ENCODE measurements around the gene CCDC107.

CCDC107 gene

DNA sequence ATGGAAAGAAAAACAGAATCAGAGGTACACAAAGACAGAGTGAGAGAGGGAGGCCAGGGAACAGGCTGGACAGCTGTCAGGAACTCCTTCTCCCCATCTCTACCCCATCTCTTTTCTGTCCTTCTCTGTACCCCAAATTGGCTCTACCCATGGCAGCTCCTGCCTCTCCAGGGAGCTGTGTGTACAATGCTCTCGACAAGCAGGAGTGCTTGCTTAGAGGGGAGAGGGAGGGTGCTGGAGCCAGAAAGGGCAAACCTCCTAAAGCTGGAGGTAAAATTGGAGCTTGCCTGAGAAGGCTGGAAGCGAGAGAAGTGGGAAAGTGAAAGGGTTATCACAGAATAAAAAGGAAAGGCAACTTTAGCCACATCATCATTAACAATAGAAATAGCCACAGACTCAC lies 25.2 kb downstream of the CCDC107 start:
- no CpG with 5 or more reads among the region's 2 CpGs for WGBS (ENCODE audit: insufficient coverage, insufficient read length)
- no peak overlapping the region for H3K27ac ChIP-seq (ENCODE audit: low read length)
- no peaks in the 10 kb centered on the region for H3K9me3 ChIP-seq (ENCODE audit: control insufficient read depth, insufficient read depth, low read length)
- H3K4me3 ChIP-seq (ENCODE audit: low read length), result no peak overlapping the region
- H3K4me1 ChIP-seq (ENCODE audit: control insufficient read depth, insufficient read depth, low read length), result peaks cover 1% of the 10 kb centered on the region
- no peak for DNase-seq (ENCODE audit: low read depth, low spot score)
- no peaks in the 10 kb centered on the region for H3K27me3 ChIP-seq (ENCODE audit: control insufficient read depth, insufficient read depth, low read length)
- peaks cover 43% of the 10 kb centered on the region for H3K36me3 ChIP-seq (ENCODE audit: control insufficient read depth, insufficient read depth, low read length)

DNA sequence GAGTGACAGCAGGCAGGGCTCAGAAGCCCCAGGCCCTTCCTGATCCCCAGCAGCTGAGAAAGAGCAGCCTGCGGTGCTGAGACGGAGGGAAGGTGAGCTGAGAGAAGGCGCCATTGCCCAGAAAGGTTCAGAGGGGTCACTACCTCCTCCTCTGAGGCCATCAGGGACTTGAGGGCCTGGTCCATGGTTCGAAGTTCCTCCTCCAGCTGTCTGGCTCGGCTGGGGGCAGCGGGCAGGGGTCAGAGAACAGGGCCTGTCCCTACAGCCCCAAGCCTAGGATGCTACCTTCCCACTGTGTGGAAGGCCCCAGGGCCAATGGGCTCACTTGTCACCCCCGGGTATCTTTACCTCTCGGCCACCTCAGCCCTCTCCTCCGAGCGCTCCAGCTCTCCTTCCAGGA lies 26.8 kb downstream of the CCDC107 start:
- Histone ChIP-seq H3K4me1 (ENCODE audit: control insufficient read depth, insufficient read depth, low read length) (peaks cover 1% of the 10 kb centered on the region), H3K27ac (ENCODE audit: low read length) (no peak overlapping the region), H3K36me3 (ENCODE audit: control insufficient read depth, insufficient read depth, low read length) (peaks cover 43% of the 10 kb centered on the region), H3K27me3 (ENCODE audit: control insufficient read depth, insufficient read depth, low read length) (no peaks in the 10 kb centered on the region), H3K4me3 (ENCODE audit: low read length) (no peak overlapping the region), H3K9me3 (ENCODE audit: control insufficient read depth, insufficient read depth, low read length) (no peaks in the 10 kb centered on the region)
- WGBS (ENCODE audit: insufficient coverage, insufficient read length), result no CpG with 5 or more reads among the region's 10 CpGs
- no peak for DNase-seq (ENCODE audit: low read depth, low spot score)

DNA sequence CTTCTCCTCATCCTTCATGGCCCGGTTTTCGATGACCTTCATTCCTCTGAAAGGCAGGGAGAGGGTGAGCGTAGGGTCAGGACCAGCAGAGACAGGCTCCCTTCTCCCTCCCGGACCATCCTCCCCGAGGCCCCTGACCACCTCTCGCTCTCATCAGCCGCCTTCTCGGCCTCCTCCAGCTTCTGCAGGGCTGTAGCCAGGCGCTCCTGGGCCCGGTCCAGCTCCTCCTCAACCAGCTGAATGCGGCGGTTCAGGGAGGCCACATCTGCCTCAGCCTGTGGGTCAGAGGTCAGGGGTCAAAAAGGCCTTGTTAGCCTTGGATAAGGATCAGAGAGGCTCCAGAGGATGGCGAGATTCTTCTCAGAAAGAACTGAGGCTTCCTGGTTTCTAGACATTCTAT lies 27.4 kb downstream of the CCDC107 start:
- DNase-seq (ENCODE audit: low read depth, low spot score), result no peak
- Histone ChIP-seq H3K27ac (ENCODE audit: low read length) (no peak overlapping the region), H3K4me1 (ENCODE audit: control insufficient read depth, insufficient read depth, low read length) (peaks cover under 1% of the 10 kb centered on the region), H3K36me3 (ENCODE audit: control insufficient read depth, insufficient read depth, low read length) (peaks cover 43% of the 10 kb centered on the region), H3K9me3 (ENCODE audit: control insufficient read depth, insufficient read depth, low read length) (no peaks in the 10 kb centered on the region), H3K27me3 (ENCODE audit: control insufficient read depth, insufficient read depth, low read length) (no peaks in the 10 kb centered on the region), H3K4me3 (ENCODE audit: low read length) (no peak overlapping the region)
- no CpG with 5 or more reads among the region's 13 CpGs for WGBS (ENCODE audit: insufficient coverage, insufficient read length)

DNA sequence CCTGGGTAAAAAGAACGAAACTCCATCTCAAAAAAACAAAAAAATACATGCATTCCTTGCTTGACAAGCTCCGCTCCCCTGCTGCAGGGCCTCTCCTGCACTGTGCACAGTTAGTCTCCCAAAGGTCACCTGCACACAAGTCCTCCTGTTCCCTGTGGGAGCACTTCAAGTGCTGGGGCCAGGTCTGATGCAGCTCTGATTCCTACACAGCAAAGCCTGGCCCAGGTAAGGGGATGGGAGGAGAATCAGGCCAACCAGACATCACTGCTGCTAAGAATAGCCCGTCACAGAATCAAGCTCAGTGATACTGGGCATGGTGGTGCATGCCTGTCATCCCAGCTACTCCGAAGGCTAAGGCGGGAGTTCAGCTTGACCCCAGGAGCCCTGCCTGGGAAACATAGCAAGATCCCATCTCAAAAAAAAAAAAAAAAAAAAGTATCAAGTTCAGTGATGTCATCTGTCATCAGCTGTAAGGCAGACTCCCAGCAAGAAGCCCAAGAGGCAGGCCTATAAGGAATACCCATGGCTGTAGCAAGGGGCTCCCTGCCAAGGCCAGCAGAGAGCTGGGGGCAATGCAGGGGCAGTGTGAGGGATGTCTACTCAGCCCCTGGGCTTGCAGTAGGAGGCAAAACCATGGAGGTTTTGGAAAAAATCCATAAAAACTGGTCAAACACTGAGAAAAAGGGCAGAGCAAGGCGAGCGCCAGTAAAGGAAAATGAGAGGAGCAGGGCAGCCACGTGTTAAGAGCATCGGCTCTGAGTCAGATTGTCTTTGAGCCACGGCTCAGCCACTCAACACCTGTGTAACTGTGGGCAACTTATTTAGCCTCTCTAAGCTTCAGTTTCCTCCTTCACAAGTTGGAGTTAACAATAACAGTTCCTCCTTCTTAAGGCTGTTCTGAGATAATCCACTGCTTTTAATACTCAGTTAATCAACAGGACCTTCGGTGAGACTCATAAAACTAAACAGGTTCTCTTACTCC lies 28.4 kb downstream of the CCDC107 start:
- WGBS (ENCODE audit: insufficient coverage, insufficient read length), result no CpG with 5 or more reads among the region's 11 CpGs
- Histone ChIP-seq H3K4me1 (ENCODE audit: control insufficient read depth, insufficient read depth, low read length) (peaks cover 2% of the 10 kb centered on the region; the same call in 1 of the 2 replicates), H3K36me3 (ENCODE audit: control insufficient read depth, insufficient read depth, low read length) (peaks cover 43% of the 10 kb centered on the region)

DNA sequence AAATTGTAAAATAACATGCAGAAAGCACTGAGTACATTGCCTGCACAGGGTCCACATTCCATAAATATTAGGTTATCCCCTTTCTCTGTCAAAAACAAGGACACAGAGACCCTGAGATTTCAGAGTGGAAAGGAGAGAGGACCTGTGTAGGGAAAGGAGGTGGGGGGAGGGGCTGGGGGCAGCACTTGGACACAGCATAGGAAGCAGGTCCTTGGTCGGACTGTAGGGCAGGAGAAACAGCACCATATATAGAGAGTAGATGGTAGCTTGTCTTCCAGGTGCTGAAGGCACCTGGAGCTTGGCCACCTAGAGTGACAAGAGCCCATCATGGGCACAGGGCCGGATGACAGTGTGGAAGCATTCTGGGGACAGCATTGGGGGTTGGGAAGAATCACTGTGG lies 29.2 kb downstream of the CCDC107 start:
- Histone ChIP-seq H3K9me3 (ENCODE audit: control insufficient read depth, insufficient read depth, low read length) (no peaks in the 10 kb centered on the region), H3K27ac (ENCODE audit: low read length) (no peak overlapping the region), H3K27me3 (ENCODE audit: control insufficient read depth, insufficient read depth, low read length) (no peaks in the 10 kb centered on the region), H3K36me3 (ENCODE audit: control insufficient read depth, insufficient read depth, low read length) (peaks cover 41% of the 10 kb centered on the region), H3K4me1 (ENCODE audit: control insufficient read depth, insufficient read depth, low read length) (peaks cover 2% of the 10 kb centered on the region; the same call in 1 of the 2 replicates), H3K4me3 (ENCODE audit: low read length) (no peak overlapping the region)
- DNase-seq (ENCODE audit: low read depth, low spot score), result no peak
- WGBS (ENCODE audit: insufficient coverage, insufficient read length), result no CpG with 5 or more reads among the region's 2 CpGs

More for the DNA sequence above, 28.4 kb downstream of the CCDC107 start:
- DNase-seq (ENCODE audit: low read depth, low spot score), result no peak
- no peaks in the 10 kb centered on the region for H3K27me3 ChIP-seq (ENCODE audit: control insufficient read depth, insufficient read depth, low read length)
- H3K4me3 ChIP-seq (ENCODE audit: low read length), result no peak overlapping the region
- H3K9me3 ChIP-seq (ENCODE audit: control insufficient read depth, insufficient read depth, low read length), result no peaks in the 10 kb centered on the region
- H3K27ac ChIP-seq (ENCODE audit: low read length), result no peak overlapping the region

DNA sequence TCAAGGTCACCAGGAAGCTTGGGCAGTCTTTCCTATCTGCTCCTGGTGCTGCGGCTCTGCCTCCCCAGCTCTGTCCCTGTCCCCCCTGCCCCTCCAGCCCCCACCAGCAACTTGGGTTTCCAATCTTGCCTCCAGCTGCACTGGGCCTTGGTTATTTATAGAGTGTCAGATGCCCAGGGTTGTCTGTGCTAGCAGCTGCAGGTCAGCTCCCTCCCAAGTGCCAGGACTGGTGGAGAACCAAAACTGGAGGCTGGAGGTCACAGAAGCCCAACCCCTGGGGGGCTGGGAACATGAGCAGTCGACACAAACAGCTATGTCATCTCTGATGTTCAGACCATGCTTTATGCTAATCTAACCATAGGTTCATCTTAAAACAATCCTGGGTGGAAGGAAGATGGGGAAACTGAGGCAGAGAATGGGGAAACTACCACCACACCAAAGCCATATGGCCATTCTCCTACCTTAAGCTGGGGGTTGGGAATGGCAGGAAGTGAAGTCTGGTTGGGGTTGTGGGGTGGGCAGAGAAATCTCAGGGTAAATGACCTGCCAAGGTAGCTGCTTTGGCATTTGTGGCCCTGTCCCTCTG lies 30.0 kb downstream of the CCDC107 start:
- no peak overlapping the region for H3K27ac ChIP-seq (ENCODE audit: low read length)
- WGBS (ENCODE audit: insufficient coverage, insufficient read length), result no CpG with 5 or more reads among the region's 2 CpGs
- no peaks in the 10 kb centered on the region for H3K9me3 ChIP-seq (ENCODE audit: control insufficient read depth, insufficient read depth, low read length)
- no peak overlapping the region for H3K4me3 ChIP-seq (ENCODE audit: low read length)
- H3K36me3 ChIP-seq (ENCODE audit: control insufficient read depth, insufficient read depth, low read length), result peaks cover 33% of the 10 kb centered on the region
- no peak for DNase-seq (ENCODE audit: low read depth, low spot score)
- peaks cover 2% of the 10 kb centered on the region; the same call in 1 of the 2 replicates for H3K4me1 ChIP-seq (ENCODE audit: control insufficient read depth, insufficient read depth, low read length)
- H3K27me3 ChIP-seq (ENCODE audit: control insufficient read depth, insufficient read depth, low read length), result no peaks in the 10 kb centered on the region

DNA sequence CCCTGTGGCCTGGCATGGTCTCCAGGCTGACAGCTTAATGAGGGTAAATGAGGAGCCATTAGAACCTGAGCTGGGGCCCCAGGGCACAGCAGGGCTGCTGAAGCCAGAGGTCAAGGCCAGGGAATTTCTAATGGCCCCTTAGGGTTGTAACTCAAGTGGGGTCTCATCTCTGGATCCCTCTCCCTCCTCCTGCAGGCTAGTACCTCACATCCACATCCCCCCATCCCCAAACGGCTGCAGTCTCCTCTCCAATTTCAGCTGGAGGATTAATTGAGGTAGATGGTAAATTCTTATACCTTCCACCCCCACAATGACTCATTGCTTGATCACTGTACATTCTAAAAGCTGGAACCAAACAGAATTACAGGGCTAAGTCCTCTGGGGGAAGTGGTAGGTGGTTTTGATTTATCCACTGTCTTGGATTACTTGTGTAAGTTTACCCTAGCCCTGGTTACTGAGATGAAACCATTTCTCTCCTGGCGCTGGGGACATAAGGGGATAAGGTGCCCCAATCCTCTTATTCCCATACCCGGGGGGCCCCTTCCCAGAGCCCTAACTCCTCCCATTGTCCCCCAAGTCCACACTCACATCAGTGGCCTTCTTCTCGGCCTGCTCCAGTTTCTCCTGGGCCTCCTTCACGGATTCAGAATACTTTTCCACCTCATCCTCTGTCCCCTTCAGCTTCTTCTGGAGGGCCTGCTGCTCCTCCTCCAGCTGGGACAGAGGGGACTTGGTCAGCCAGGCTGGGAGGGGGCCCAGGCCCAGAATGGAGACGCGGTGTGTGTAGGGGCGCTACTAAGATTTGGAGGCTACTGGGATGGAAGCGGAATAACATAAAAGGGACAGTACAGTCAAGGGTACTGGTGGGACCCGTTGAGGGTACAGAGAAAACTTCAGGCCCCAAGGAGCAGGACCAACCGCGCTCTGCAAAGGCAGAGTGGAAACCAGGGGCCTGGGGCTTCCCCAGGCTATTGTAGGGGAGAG lies 30.8 kb downstream of the CCDC107 start:
- H3K27ac ChIP-seq (ENCODE audit: low read length), result no peak overlapping the region
- no CpG with 5 or more reads among the region's 12 CpGs for WGBS (ENCODE audit: insufficient coverage, insufficient read length)
- no peak for DNase-seq (ENCODE audit: low read depth, low spot score)
- H3K4me3 ChIP-seq (ENCODE audit: low read length), result peak overlapping the region; percentile 61; the same call in 1 of the 2 replicates
- peaks cover 26% of the 10 kb centered on the region for H3K36me3 ChIP-seq (ENCODE audit: control insufficient read depth, insufficient read depth, low read length)
- no peaks in the 10 kb centered on the region for H3K27me3 ChIP-seq (ENCODE audit: control insufficient read depth, insufficient read depth, low read length)
- peaks cover 2% of the 10 kb centered on the region; the same call in 1 of the 2 replicates for H3K4me1 ChIP-seq (ENCODE audit: control insufficient read depth, insufficient read depth, low read length)
- H3K9me3 ChIP-seq (ENCODE audit: control insufficient read depth, insufficient read depth, low read length), result no peaks in the 10 kb centered on the region

DNA sequence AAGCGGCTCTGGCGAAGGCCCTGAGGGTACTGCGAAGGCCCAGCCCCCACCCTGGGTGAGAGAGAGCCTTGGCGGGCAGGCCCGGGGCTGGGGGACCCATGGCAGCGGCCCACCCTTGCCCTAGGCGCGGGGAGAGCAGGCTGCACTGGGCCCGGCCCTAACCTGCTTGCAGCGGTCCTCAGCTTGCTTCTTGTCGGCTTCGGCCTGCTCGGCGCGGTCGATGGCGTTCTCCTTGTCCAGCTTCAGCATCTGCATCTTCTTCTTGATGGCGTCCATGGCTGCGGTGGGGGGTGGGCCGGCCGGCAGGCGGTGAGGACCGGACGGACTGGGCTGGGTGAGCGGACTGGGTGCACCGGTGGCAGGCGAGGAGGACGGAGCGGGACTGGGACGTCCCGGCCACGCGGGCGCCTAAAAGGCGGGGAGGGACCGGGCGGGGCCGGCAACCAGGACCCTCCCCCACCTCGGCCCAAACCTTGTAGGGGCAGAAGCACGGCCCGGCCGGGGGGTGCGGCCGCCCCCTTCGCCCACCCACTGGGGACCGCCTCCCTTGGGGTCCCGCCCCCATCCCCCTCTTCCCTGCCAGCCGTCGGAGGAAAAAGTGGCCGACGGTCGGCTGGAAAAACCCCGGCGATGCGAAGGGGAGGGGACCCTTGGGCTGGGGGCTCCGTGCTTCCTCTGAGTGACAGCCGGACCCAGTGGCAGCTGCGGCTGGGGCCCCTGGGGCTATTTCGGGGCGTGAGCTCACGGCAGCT lies 31.6 kb downstream of the CCDC107 start, which contains the start of gene TPM2:
Gene TPM2, minus strand, starts transcription at position 384 of the 752 bp plus-strand sequence. Its CDS starts 108 bp downstream, at position 276.
- Histone ChIP-seq H3K27me3 (ENCODE audit: control insufficient read depth, insufficient read depth, low read length) (no peaks in the 10 kb centered on the region), H3K36me3 (ENCODE audit: control insufficient read depth, insufficient read depth, low read length) (peaks cover 19% of the 10 kb centered on the region), H3K4me3 (ENCODE audit: low read length) (peak within 1 kb of the TSS; percentile 61), H3K27ac (ENCODE audit: low read length) (no peak within 1 kb of the TSS), H3K4me1 (ENCODE audit: control insufficient read depth, insufficient read depth, low read length) (peaks cover 2% of the 10 kb centered on the region; the same call in 1 of the 2 replicates), H3K9me3 (ENCODE audit: control insufficient read depth, insufficient read depth, low read length) (no peaks in the 10 kb centered on the region)
- no CpG with 5 or more reads among the region's 61 CpGs for WGBS (ENCODE audit: insufficient coverage, insufficient read length)
- no peak for DNase-seq (ENCODE audit: low read depth, low spot score)

DNA sequence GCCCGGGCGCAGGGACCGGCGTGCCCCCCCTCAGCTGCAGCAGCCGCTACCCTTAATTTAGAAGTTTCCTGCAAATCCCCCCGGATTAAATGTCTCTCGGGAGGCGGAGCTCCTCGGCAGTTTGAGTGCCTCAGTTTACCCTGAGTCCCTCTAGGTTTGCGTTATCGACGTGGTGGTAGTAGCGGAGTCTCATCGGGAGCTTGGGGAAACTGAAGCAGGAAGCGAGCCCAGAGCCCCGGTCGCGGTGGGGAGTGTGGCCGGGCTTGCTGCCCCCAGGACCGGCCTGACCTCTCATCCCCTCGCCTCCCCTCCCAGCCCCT lies 32.2 kb downstream of the CCDC107 start:
- Histone ChIP-seq H3K27me3 (ENCODE audit: control insufficient read depth, insufficient read depth, low read length) (no peaks in the 10 kb centered on the region), H3K9me3 (ENCODE audit: control insufficient read depth, insufficient read depth, low read length) (no peaks in the 10 kb centered on the region), H3K27ac (ENCODE audit: low read length) (no peak overlapping the region), H3K4me3 (ENCODE audit: low read length) (peak overlapping the region; percentile 61), H3K36me3 (ENCODE audit: control insufficient read depth, insufficient read depth, low read length) (peaks cover 14% of the 10 kb centered on the region), H3K4me1 (ENCODE audit: control insufficient read depth, insufficient read depth, low read length) (peaks cover 2% of the 10 kb centered on the region; the same call in 1 of the 2 replicates)
- WGBS (ENCODE audit: insufficient coverage, insufficient read length), result no CpG with 5 or more reads among the region's 21 CpGs
- DNase-seq (ENCODE audit: low read depth, low spot score), result no peak

All from iPS DF 6.9 (cell line).